Measurements from ENCODE around the gene CDH2. TPM values are rescaled to one million over a fixed set of nuclear protein-coding genes. Genes with fewer than 3 reads are reported as not detected.

The CDH2 gene
- total RNA-seq, 1 experiment from 2014 or later = 36.2 TPM

- Histone ChIP-seq H3K14ac (ENCODE audit: insufficient read depth, low read length) (no peak overlapping the region), H3K9me3 (ENCODE audit: control insufficient read depth, low read depth, low read length) (no peaks in the 10 kb centered on the region), H2BK5ac (ENCODE audit: insufficient read length, low read length) (no peak overlapping the region), H3K4me2 (ENCODE audit: insufficient read depth, insufficient read length, low read length) (no peak overlapping the region), H3K27ac (ENCODE audit: insufficient read length, low read depth, low read length) (no peak overlapping the region), H3K23ac (ENCODE audit: insufficient read length, low read depth, low read length) (no peak overlapping the region), H3K27me3 (ENCODE audit: insufficient read depth, low read length) (no peaks in the 10 kb centered on the region), H3K23me2 (ENCODE audit: insufficient read length, low read depth, low read length, poor library complexity, severe bottlenecking) (no peaks in the 10 kb centered on the region), H3K56ac (ENCODE audit: insufficient read length, low read depth, low read length) (no peak overlapping the region), H3K9ac (ENCODE audit: extremely low read depth, insufficient read length, low read length) (no peak overlapping the region), H4K91ac (ENCODE audit: insufficient read length, low read depth, low read length) (no peak overlapping the region), H3K18ac (ENCODE audit: insufficient read length, low read depth, low read length) (no peak overlapping the region), H3K4ac (ENCODE audit: low read depth, low read length) (no peak overlapping the region), H2BK15ac (ENCODE audit: low read depth, low read length) (no peak overlapping the region), H3K4me1 (ENCODE audit: insufficient read depth, low read length) (peaks cover 8% of the 10 kb centered on the region), H4K5ac (ENCODE audit: insufficient read length, low read depth, low read length) (no peak overlapping the region), H2BK120ac (ENCODE audit: low read depth, low read length, poor library complexity, severe bottlenecking) (no peak overlapping the region), H3K79me1 (ENCODE audit: insufficient read depth, low read depth, low read length, poor library complexity, severe bottlenecking) (no peaks in the 10 kb centered on the region), H2BK12ac (ENCODE audit: insufficient read length, low read depth, low read length) (no peak overlapping the region), H4K20me1 (ENCODE audit: control insufficient read depth, insufficient read depth, insufficient read length) (no peaks in the 10 kb centered on the region), H2AK5ac (ENCODE audit: insufficient read length, low read length) (no peak overlapping the region), H4K8ac (replicated peaks; ENCODE audit: insufficient read length, low read depth, low read length) (no peak overlapping the region), H3T11ph (ENCODE audit: low read length) (no peak overlapping the region), H3K79me2 (ENCODE audit: insufficient read depth, low read length) (no peaks in the 10 kb centered on the region; the same call in 1 of the 2 replicates), H2BK20ac (ENCODE audit: low read depth, low read length, poor library complexity, severe bottlenecking) (no peak overlapping the region), H2AFZ (ENCODE audit: low read length) (no peak overlapping the region)
- TF ChIP-seq CTCF (conservative IDR thresholded peaks at IDR 0.05) = no peak
- WGBS (ENCODE audit: extremely low coverage, insufficient read length, low lambda C conversion rate) = no CpG with 5 or more reads among the region's 2 CpGs
- no peak overlapping the region for H3K27ac Mint-ChIP-seq
- no peak for DNase-seq
- no peak overlapping the region for H3K4me3 Mint-ChIP-seq
- no peaks in the 10 kb centered on the region for H3K36me3 Mint-ChIP-seq (ENCODE audit: insufficient read depth in 1 of 3, low read depth in 3 of 3)
- no peaks in the 10 kb centered on the region for H3K27me3 Mint-ChIP-seq (ENCODE audit: low read depth)
- no peaks in the 10 kb centered on the region for H3K9me3 Mint-ChIP-seq
- H3K4me1 Mint-ChIP-seq = peaks cover 34 to 42% of the 10 kb centered on the region in 2 experiments
Observed at GRCh38 chr18:28040211-28040610, 136.7 kb downstream of the CDH2 start.
